PC-3 (cell line): ENCODE data around the gene TAF1C.

Source experiments
- EZH2 ChIP-seq: fragments of 300-600 bp; sonication (generic); IDR thresholded peaks from one replicate; pipeline ENCODE4 v1.6.1; 2017; ENCODE audit warnings: antibody characterized with exemption, mild to moderate bottlenecking, low read length; ENCODE audit not compliant: unreplicated experiment
- EZH2phosphoT487 ChIP-seq: fragments of 300-600 bp; sonication (generic); IDR thresholded peaks from 2 replicates; pipeline ENCODE4 v1.6.1; 2018; ENCODE audit warnings: mild to moderate bottlenecking, antibody characterized with exemption, low read length, borderline replicate concordance
- TF ChIP-seq, protein P1 (sequence below): fragments of 300-600 bp; sonication (generic); conservative IDR thresholded peaks from 2 replicates; pipeline ENCODE4 v1.5.1; 2017; ENCODE audit warnings: antibody characterized with exemption, low read depth, mild to moderate bottlenecking, low read length

- TF ChIP-seq, protein P1, sequence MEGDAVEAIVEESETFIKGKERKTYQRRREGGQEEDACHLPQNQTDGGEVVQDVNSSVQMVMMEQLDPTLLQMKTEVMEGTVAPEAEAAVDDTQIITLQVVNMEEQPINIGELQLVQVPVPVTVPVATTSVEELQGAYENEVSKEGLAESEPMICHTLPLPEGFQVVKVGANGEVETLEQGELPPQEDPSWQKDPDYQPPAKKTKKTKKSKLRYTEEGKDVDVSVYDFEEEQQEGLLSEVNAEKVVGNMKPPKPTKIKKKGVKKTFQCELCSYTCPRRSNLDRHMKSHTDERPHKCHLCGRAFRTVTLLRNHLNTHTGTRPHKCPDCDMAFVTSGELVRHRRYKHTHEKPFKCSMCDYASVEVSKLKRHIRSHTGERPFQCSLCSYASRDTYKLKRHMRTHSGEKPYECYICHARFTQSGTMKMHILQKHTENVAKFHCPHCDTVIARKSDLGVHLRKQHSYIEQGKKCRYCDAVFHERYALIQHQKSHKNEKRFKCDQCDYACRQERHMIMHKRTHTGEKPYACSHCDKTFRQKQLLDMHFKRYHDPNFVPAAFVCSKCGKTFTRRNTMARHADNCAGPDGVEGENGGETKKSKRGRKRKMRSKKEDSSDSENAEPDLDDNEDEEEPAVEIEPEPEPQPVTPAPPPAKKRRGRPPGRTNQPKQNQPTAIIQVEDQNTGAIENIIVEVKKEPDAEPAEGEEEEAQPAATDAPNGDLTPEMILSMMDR: peak; percentile 29; the same call in 1 of the 2 replicates
- no peak for TF ChIP-seq EZH2
- TF ChIP-seq EZH2phosphoT487: no peak
Measured at GRCh38 chr16:84141143-84141670, 45.6 kb downstream of the TAF1C start.
